ENCODE data around the gene LAMC2. TPM values are rescaled to one million over a fixed set of nuclear protein-coding genes. Genes with fewer than 3 reads are reported as not detected.

Gene LAMC2
- total RNA-seq, 1 donor, result 3.3 TPM

- no peaks in the 10 kb centered on the region for H3K79me2 ChIP-seq (ENCODE audit: insufficient read depth, low read length)
- H2AFZ ChIP-seq (ENCODE audit: low read length), result no peak overlapping the region
- H3K9me3 ChIP-seq (ENCODE audit: low read depth, low read length), result no peaks in the 10 kb centered on the region
- no peaks in the 10 kb centered on the region for H3K4me1 ChIP-seq (ENCODE audit: insufficient read depth, low read length)
- no peaks in the 10 kb centered on the region for H3K36me3 ChIP-seq (ENCODE audit: insufficient read depth, low read length)
- no peak for TF ChIP-seq CTCF (IDR thresholded peaks at IDR 0.05; ENCODE audit: extremely low read depth, low read depth, low read length)
- DNase-seq (ENCODE audit: insufficient read length, low spot score, missing footprints), result no peak
- H3K4me3 ChIP-seq (ENCODE audit: insufficient read depth, low read length), result no peak overlapping the region
- no peaks in the 10 kb centered on the region for H3K27me3 ChIP-seq (ENCODE audit: insufficient read depth, low read length)
- no peaks in the 10 kb centered on the region for H4K20me1 ChIP-seq (ENCODE audit: insufficient read depth, low read length)
- no peak overlapping the region for H3K27ac ChIP-seq (ENCODE audit: low read depth, low read length)
- no peak overlapping the region for H3K4me2 ChIP-seq (ENCODE audit: insufficient read depth, low read length)
These were observed 33.5 kb downstream of the LAMC2 start for GRCh38 chr1:183219616-183220009.

GRCh38 chr1:183222909-183223308 is 36.8 kb downstream of the LAMC2 start:
- H2AFZ ChIP-seq (ENCODE audit: low read length), result no peak overlapping the region
- no peak for DNase-seq (ENCODE audit: insufficient read length, low spot score, missing footprints)
- no peak for TF ChIP-seq CTCF (IDR thresholded peaks at IDR 0.05; ENCODE audit: extremely low read depth, low read depth, low read length)
- H3K9me3 ChIP-seq (ENCODE audit: low read depth, low read length), result no peaks in the 10 kb centered on the region
- no peaks in the 10 kb centered on the region for H4K20me1 ChIP-seq (ENCODE audit: insufficient read depth, low read length)
- no peak overlapping the region for H3K4me2 ChIP-seq (ENCODE audit: insufficient read depth, low read length)
- no peaks in the 10 kb centered on the region for H3K4me1 ChIP-seq (ENCODE audit: insufficient read depth, low read length)
- H3K4me3 ChIP-seq (ENCODE audit: insufficient read depth, low read length), result no peak overlapping the region
- no peaks in the 10 kb centered on the region for H3K36me3 ChIP-seq (ENCODE audit: insufficient read depth, low read length)
- H3K27ac ChIP-seq (ENCODE audit: low read depth, low read length), result no peak overlapping the region
- H3K27me3 ChIP-seq (ENCODE audit: insufficient read depth, low read length), result no peaks in the 10 kb centered on the region
- H3K79me2 ChIP-seq (ENCODE audit: insufficient read depth, low read length), result no peaks in the 10 kb centered on the region

GRCh38 chr1:183223467-183223866 is 37.4 kb downstream of the LAMC2 start:
- H2AFZ ChIP-seq (ENCODE audit: low read length), result no peak overlapping the region
- H3K4me3 ChIP-seq (ENCODE audit: insufficient read depth, low read length), result no peak overlapping the region
- no peak for TF ChIP-seq CTCF (IDR thresholded peaks at IDR 0.05; ENCODE audit: extremely low read depth, low read depth, low read length)
- H3K27me3 ChIP-seq (ENCODE audit: insufficient read depth, low read length), result no peaks in the 10 kb centered on the region
- H3K36me3 ChIP-seq (ENCODE audit: insufficient read depth, low read length), result no peaks in the 10 kb centered on the region
- H3K27ac ChIP-seq (ENCODE audit: low read depth, low read length), result no peak overlapping the region
- no peaks in the 10 kb centered on the region for H3K4me1 ChIP-seq (ENCODE audit: insufficient read depth, low read length)
- H3K9me3 ChIP-seq (ENCODE audit: low read depth, low read length), result no peaks in the 10 kb centered on the region
- H3K79me2 ChIP-seq (ENCODE audit: insufficient read depth, low read length), result no peaks in the 10 kb centered on the region
- DNase-seq (ENCODE audit: insufficient read length, low spot score, missing footprints), result no peak
- H4K20me1 ChIP-seq (ENCODE audit: insufficient read depth, low read length), result no peaks in the 10 kb centered on the region
- no peak overlapping the region for H3K4me2 ChIP-seq (ENCODE audit: insufficient read depth, low read length)

GRCh38 chr1:183226361-183226760 is 40.3 kb downstream of the LAMC2 start:
- H3K27ac ChIP-seq (ENCODE audit: low read depth, low read length), result no peak overlapping the region
- no peak for DNase-seq (ENCODE audit: insufficient read length, low spot score, missing footprints)
- no peaks in the 10 kb centered on the region for H3K27me3 ChIP-seq (ENCODE audit: insufficient read depth, low read length)
- no peak overlapping the region for H3K4me3 ChIP-seq (ENCODE audit: insufficient read depth, low read length)
- no peaks in the 10 kb centered on the region for H3K9me3 ChIP-seq (ENCODE audit: low read depth, low read length)
- no peaks in the 10 kb centered on the region for H3K79me2 ChIP-seq (ENCODE audit: insufficient read depth, low read length)
- H4K20me1 ChIP-seq (ENCODE audit: insufficient read depth, low read length), result no peaks in the 10 kb centered on the region
- no peak overlapping the region for H3K4me2 ChIP-seq (ENCODE audit: insufficient read depth, low read length)
- TF ChIP-seq CTCF (IDR thresholded peaks at IDR 0.05; ENCODE audit: extremely low read depth, low read depth, low read length), result no peak
- no peak overlapping the region for H2AFZ ChIP-seq (ENCODE audit: low read length)
- no peaks in the 10 kb centered on the region for H3K4me1 ChIP-seq (ENCODE audit: insufficient read depth, low read length)
- no peaks in the 10 kb centered on the region for H3K36me3 ChIP-seq (ENCODE audit: insufficient read depth, low read length)

Data from osteoblast (primary cell).